ENCODE measurements around the gene QSER1.

GRCh38 chr11:32843544-32843943 is 49.1 kb upstream of the QSER1 start:
- TF ChIP-seq CTCF (conservative IDR thresholded peaks at IDR 0.05; ENCODE audit: low read depth in 2 of 2) (no peak), EZH2 (IDR thresholded peaks at IDR 0.05; ENCODE audit: low read depth, unreplicated experiment) (no peak), EZH2phosphoT487 (IDR thresholded peaks at IDR 0.05; ENCODE audit: unreplicated experiment) (no peak), ZNF114 (CRISPR knock-in tag; IDR thresholded peaks at IDR 0.05) (no peak), CREB1 (CRISPR knock-in tag; IDR thresholded peaks at IDR 0.05; ENCODE audit: low read depth) (no peak), POLR2AphosphoS5 (IDR thresholded peaks at IDR 0.05; ENCODE audit: low read depth) (no peak), REST (IDR thresholded peaks at IDR 0.05; ENCODE audit: unreplicated experiment) (no peak), ZNF331 (CRISPR knock-in tag; IDR thresholded peaks at IDR 0.05; ENCODE audit: low read depth) (no peak), STAT1 (IDR thresholded peaks at IDR 0.05; ENCODE audit: unreplicated experiment) (no peak), ETS1 (IDR thresholded peaks at IDR 0.05) (no peak), JUNB (IDR thresholded peaks at IDR 0.05; ENCODE audit: unreplicated experiment) (no peak), NANOG (IDR thresholded peaks at IDR 0.05; ENCODE audit: borderline replicate concordance) (no peak), ZNF462 (CRISPR knock-in tag; IDR thresholded peaks at IDR 0.05) (no peak)

Measured in GM23338 (cell line).